ENCODE measurements around the gene MRRF.

Gene MRRF

GRCh38 chr9:122380293-122380692 lies 115.6 kb downstream of the MRRF start:
- whole genome bisulfite sequencing (ENCODE audit: insufficient coverage): 100% methylated on average over 2 of the region's 4 CpGs
- peaks cover 0 to 9% (median 0%) of the 10 kb centered on the region in 5 experiments for H3K9me3 ChIP-seq (ENCODE audit: control extremely low read depth in 1 of 5, control insufficient read depth in 4 of 5, insufficient read depth in 2 of 5, low read depth in 1 of 5, low read length in 4 of 5)
- H3K36me3 ChIP-seq (ENCODE audit: control insufficient read depth in 4 of 4, insufficient read depth in 4 of 4, low read length in 3 of 4): peaks cover 3 to 53% (median 36%) of the 10 kb centered on the region in 4 experiments
- no peak overlapping the region for H3K4me3 ChIP-seq (ENCODE audit: control insufficient read depth in 1 of 7, extremely low read depth in 1 of 7, insufficient read depth in 4 of 7, low read depth in 2 of 7, low read length in 6 of 7)
- no peak for DNase-seq
- no peaks in the 10 kb centered on the region for H3K27me3 ChIP-seq (replicated peaks in 2 of 5; ENCODE audit: control insufficient read depth in 4 of 5, insufficient read depth in 5 of 5, low read length in 4 of 5)
- CTCF ChIA-PET: interaction anchor here (2.5 kb wide), 1 partner anchor 10 kb away, joined by 10 read pairs; no protein-coding TSS in a partner anchor
- POLR2A ChIA-PET: no interaction called here
- H3K27ac ChIP-seq (ENCODE audit: insufficient read depth in 1 of 2, low read depth in 1 of 2, low read length in 2 of 2, poor library complexity in 1 of 2, severe bottlenecking in 2 of 2): no peak overlapping the region
- H3K4me1 ChIP-seq (ENCODE audit: control extremely low read depth in 1 of 4, control insufficient read depth in 4 of 4, insufficient read depth in 4 of 4, low read length in 3 of 4): peaks cover 0 to 33% (median 30%) of the 10 kb centered on the region in 4 experiments
